ENCODE data around the gene RSKR. TPM values are rescaled to one million over a fixed set of nuclear protein-coding genes. Genes with fewer than 3 reads are reported as not detected.
"Not testable (repeated sequence)": the region's sequence is repeated elsewhere in the genome, so short reads cannot be mapped to it uniquely, and the experiment has no call there.

The RSKR gene, protein sequence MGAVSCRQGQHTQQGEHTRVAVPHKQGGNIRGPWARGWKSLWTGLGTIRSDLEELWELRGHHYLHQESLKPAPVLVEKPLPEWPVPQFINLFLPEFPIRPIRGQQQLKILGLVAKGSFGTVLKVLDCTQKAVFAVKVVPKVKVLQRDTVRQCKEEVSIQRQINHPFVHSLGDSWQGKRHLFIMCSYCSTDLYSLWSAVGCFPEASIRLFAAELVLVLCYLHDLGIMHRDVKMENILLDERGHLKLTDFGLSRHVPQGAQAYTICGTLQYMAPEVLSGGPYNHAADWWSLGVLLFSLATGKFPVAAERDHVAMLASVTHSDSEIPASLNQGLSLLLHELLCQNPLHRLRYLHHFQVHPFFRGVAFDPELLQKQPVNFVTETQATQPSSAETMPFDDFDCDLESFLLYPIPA
- total RNA-seq = 6.6 and 11.8 TPM in 2 replicates

GRCh38 chr17:28613931-28614381 lies at the start of gene RSKR:
RSKR (minus strand) TSS chr17:28614185; CDS start chr17:28614161, 24 bp downstream.
- H3K36me3 ChIP-seq (ENCODE audit: control insufficient read depth, insufficient read depth, low read length) = peaks cover 25% of the 10 kb centered on the region
- TF ChIP-seq, protein P1, sequence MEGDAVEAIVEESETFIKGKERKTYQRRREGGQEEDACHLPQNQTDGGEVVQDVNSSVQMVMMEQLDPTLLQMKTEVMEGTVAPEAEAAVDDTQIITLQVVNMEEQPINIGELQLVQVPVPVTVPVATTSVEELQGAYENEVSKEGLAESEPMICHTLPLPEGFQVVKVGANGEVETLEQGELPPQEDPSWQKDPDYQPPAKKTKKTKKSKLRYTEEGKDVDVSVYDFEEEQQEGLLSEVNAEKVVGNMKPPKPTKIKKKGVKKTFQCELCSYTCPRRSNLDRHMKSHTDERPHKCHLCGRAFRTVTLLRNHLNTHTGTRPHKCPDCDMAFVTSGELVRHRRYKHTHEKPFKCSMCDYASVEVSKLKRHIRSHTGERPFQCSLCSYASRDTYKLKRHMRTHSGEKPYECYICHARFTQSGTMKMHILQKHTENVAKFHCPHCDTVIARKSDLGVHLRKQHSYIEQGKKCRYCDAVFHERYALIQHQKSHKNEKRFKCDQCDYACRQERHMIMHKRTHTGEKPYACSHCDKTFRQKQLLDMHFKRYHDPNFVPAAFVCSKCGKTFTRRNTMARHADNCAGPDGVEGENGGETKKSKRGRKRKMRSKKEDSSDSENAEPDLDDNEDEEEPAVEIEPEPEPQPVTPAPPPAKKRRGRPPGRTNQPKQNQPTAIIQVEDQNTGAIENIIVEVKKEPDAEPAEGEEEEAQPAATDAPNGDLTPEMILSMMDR (IDR thresholded peaks at IDR 0.05; ENCODE audit: insufficient read depth, low read length, severe bottlenecking) = no peak
- FAIRE-seq = no peak
- no peaks in the 10 kb centered on the region for H3K27me3 ChIP-seq (ENCODE audit: control insufficient read depth, insufficient read depth, low read length)
- no peak within 1 kb of the TSS for H3K4me3 ChIP-seq (ENCODE audit: low read depth, low read length)
- no peak for DNase-seq (ENCODE audit: low read depth)

- FAIRE-seq (no peak), DNase-seq (ENCODE audit: low read depth) (no peak)
- H3K27me3 ChIP-seq (ENCODE audit: control insufficient read depth, insufficient read depth, low read length) = no peaks in the 10 kb centered on the region
- H3K4me3 ChIP-seq (ENCODE audit: low read depth, low read length) = no peak overlapping the region
- TF ChIP-seq, protein P1 (IDR thresholded peaks at IDR 0.05; ENCODE audit: insufficient read depth, low read length, severe bottlenecking) = no peak
- H3K36me3 ChIP-seq (ENCODE audit: control insufficient read depth, insufficient read depth, low read length) = peaks cover 5% of the 10 kb centered on the region
Measured at GRCh38 chr17:28663723-28664122, 49.7 kb upstream of the RSKR start.

DNA sequence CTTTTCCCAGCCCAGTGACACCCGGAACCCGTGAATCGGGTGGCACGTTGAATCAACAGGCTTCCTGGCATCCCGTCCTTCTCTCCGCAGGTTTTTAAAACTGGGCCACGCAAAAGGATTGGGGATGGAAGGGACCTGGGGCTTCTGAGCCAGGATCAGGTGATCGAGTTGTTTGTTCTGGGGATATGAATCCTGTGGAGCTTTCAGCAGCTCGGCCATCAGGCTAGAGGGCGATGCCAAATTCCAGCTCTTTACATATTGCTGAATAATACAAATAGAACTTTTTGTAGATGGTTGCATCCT lies 48.5 kb upstream of the RSKR start:
- no peak for FAIRE-seq
- Histone ChIP-seq H3K4me3 (ENCODE audit: low read depth, low read length) (peak overlapping the region; percentile 84), H3K27me3 (ENCODE audit: control insufficient read depth, insufficient read depth, low read length) (no peaks in the 10 kb centered on the region), H3K36me3 (ENCODE audit: control insufficient read depth, insufficient read depth, low read length) (peaks cover under 1% of the 10 kb centered on the region)
- TF ChIP-seq, protein P1 (IDR thresholded peaks at IDR 0.05; ENCODE audit: insufficient read depth, low read length, severe bottlenecking) = no peak
- DNase-seq (ENCODE audit: low read depth) = no peak

DNA sequence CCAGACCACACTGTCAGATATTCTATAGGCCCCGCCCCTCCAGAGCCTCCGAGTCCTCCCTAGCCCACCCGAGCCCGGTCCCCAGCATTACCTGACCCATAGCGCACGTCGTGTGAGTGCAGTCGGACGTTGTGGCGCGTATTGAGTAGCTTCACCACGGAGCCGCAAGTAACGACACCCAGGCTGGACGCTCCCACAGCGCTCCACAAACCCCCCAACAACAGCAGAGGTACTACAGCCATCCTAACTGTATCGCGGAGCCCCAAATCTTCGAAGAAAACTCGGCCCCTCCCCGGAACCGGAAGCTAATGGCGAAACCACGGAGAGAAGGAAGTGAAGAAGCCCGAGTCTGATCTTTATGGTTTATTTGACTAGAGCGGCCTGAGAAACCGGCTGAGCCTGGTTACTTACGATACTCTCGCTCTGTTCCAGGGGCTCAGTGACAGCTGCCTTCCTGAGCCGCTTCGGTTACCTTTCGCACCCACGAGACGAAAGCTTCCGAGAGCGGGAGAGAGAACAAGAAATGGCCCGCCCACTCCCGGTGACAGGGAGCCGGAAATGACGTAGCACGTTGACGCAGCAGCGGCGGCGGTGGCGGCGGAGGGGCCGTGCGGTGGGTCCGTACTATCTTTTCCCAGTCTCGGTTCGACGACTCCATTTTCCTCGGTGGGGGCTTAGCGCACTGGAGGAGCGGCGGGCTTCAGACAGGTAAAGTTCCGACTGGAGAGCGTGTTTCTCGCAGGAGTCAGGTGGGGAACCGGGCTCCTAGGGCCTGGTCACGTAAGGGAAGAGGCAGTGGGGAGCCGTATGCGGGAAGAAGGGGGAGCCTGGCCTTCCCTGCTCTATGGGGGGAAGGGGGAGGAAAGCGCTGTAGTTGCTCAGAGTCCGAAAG lies 47.9 kb upstream of the RSKR start, which contains the start of the genes SDF2 and SUPT6H:
SDF2 (minus strand) TSS at position 272 of the 892 bp plus-strand sequence; CDS start at position 242, 30 bp downstream.
SUPT6H (plus strand) TSS at position 571 of the 892 bp plus-strand sequence. CDS start 11,197 bp downstream, outside the sequence.
- Histone ChIP-seq H3K4me3 (ENCODE audit: low read depth, low read length) (peak within 1 kb of the TSS; percentile 84), H3K27me3 (ENCODE audit: control insufficient read depth, insufficient read depth, low read length) (no peaks in the 10 kb centered on the region), H3K36me3 (ENCODE audit: control insufficient read depth, insufficient read depth, low read length) (peaks cover 1% of the 10 kb centered on the region)
- DNase-seq (ENCODE audit: low read depth) = peak; percentile 67
- TF ChIP-seq, protein P1 (IDR thresholded peaks at IDR 0.05; ENCODE audit: insufficient read depth, low read length, severe bottlenecking) = no peak
- no peak for FAIRE-seq

GRCh38 chr17:28659497-28659881 lies 45.5 kb upstream of the RSKR start:
- H3K4me3 ChIP-seq (ENCODE audit: low read depth, low read length); H3K36me3 ChIP-seq (ENCODE audit: control insufficient read depth, insufficient read depth, low read length); H3K27me3 ChIP-seq (ENCODE audit: control insufficient read depth, insufficient read depth, low read length); FAIRE-seq; DNase-seq (ENCODE audit: low read depth): not testable (repeated sequence)

DNA sequence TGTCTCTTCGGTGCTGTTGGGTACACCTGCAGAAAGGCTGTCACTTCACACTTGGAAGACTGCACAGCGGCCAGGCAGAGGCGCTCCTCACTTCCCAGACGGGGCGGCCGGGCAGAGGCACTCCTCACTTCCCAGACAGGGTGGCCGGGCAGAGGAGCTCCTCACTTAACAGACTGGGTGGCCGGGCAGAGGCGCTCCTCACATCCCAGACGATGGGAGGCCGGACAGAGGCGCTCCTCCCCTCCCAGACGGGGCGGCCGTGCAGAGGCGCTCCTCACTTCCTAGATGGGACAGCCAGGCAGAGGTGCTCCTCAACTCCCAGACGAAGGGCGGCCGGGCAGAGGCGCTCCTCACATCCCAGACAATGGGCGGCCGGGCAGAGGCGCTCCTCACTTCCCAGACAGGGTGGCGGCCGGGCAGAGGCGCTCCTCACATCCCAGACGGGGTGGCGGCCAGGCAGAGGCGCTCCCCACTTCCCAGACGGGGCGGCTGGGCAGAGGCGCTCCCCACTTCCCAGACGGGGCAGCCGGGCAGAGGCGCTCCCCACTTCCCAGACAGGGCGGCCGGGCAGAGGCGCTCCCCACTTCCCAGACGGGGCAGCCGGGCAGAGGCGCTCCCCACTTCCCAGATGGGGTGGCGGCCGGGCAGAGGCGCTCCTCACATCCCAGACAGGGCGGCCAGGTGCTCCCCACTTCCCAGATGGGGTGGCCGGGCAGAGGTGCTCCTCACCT lies 44.9 kb upstream of the RSKR start:
- FAIRE-seq; H3K4me3 ChIP-seq (ENCODE audit: low read depth, low read length); H3K36me3 ChIP-seq (ENCODE audit: control insufficient read depth, insufficient read depth, low read length); H3K27me3 ChIP-seq (ENCODE audit: control insufficient read depth, insufficient read depth, low read length); DNase-seq (ENCODE audit: low read depth): not testable (repeated sequence)

DNA sequence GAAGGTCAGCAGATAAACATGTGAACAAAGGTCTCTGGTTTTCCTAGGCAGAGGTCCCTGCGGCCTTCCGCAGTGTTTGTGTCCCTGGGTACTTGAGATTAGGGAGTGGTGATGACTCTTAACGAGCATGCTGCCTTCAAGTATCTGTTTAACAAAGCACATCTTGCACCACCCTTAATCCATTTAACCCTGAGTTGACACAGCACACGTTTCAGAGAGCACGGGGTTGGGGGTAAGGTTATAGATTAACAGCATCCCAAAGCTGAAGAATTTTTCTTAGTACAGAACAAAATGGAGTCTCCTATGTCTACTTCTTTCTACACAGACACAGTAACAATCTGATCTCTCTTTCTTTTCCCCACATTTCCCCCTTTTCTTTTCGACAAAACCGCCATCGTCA lies 44.4 kb upstream of the RSKR start:
- not testable (repeated sequence) for FAIRE-seq; DNase-seq (ENCODE audit: low read depth)

More for the DNA sequence above, 44.4 kb upstream of the RSKR start:
- not testable (repeated sequence) for H3K27me3 ChIP-seq (ENCODE audit: control insufficient read depth, insufficient read depth, low read length); H3K36me3 ChIP-seq (ENCODE audit: control insufficient read depth, insufficient read depth, low read length); H3K4me3 ChIP-seq (ENCODE audit: low read depth, low read length)
